GM12892 (cell line): ENCODE data around the gene SCOC.

Source experiments
- POLR2A ChIP-seq: IDR thresholded peaks from 2 replicates; pipeline ENCODE4 v1.6.1; 2011; ENCODE audit warnings: low read depth, low read length, control low read depth
- TAF1 ChIP-seq: IDR thresholded peaks from 2 replicates; pipeline ENCODE4 v1.6.1; 2011; ENCODE audit warnings: low read depth, mild to moderate bottlenecking, control low read depth, low read length, borderline replicate concordance

GRCh38 chr4:140355288-140355687, 18.2 kb upstream of the SCOC start:
- TF ChIP-seq POLR2A (no peak), TAF1 (no peak)
